Measurements from ENCODE around the gene ZNF597. TPM values are rescaled to one million over a fixed set of nuclear protein-coding genes. Genes with fewer than 3 reads are reported as not detected.

Gene ZNF597
- total and polyA plus RNA-seq, 2 donors, result 2.3 to 2.5 TPM

GRCh38 chr16:3388325-3388724, 55.0 kb downstream of the ZNF597 start:
- Histone ChIP-seq H3K4me1 (ENCODE audit: control insufficient read depth in 2 of 2, insufficient read depth in 2 of 2, low read length in 2 of 2) (no peaks in the 10 kb centered on the region), H3K9me3 (ENCODE audit: control insufficient read depth in 2 of 2, insufficient read depth in 1 of 2, low read length in 1 of 2) (peaks cover 33 to 45% of the 10 kb centered on the region in 2 donors), H3K27me3 (ENCODE audit: control insufficient read depth in 2 of 2, insufficient read depth in 1 of 2, low read length in 1 of 2) (no peaks in the 10 kb centered on the region), H3K27ac (ENCODE audit: low read depth in 1 of 2, low read length in 1 of 2) (no peak overlapping the region), H3K36me3 (ENCODE audit: control insufficient read depth in 2 of 2, insufficient read depth in 2 of 2, low read length in 1 of 2) (peaks cover 56 to 69% of the 10 kb centered on the region in 2 donors), H3K4me3 (ENCODE audit: low read length in 2 of 2) (no peak overlapping the region)
- DNase-seq (ENCODE audit: low read depth in 6 of 9, low spot score in 9 of 9), result no peak
- WGBS, result 99% methylated on average over 6 of the region's 6 CpGs

- H3K4me3 ChIP-seq (ENCODE audit: low read length in 2 of 2), result no peak overlapping the region
- WGBS, result 99% methylated on average over 10 of the region's 10 CpGs
- no peak overlapping the region for H3K27ac ChIP-seq (ENCODE audit: low read depth in 1 of 2, low read length in 1 of 2)
- H3K27me3 ChIP-seq (ENCODE audit: control insufficient read depth in 2 of 2, insufficient read depth in 1 of 2, low read length in 1 of 2), result no peaks in the 10 kb centered on the region
- DNase-seq (ENCODE audit: low read depth in 6 of 9, low spot score in 9 of 9), result no peak
- peaks cover 34 to 58% of the 10 kb centered on the region in 2 donors for H3K9me3 ChIP-seq (ENCODE audit: control insufficient read depth in 2 of 2, insufficient read depth in 1 of 2, low read length in 1 of 2)
- H3K36me3 ChIP-seq (ENCODE audit: control insufficient read depth in 2 of 2, insufficient read depth in 2 of 2, low read length in 1 of 2), result peaks cover 39 to 40% of the 10 kb centered on the region in 2 donors
- H3K4me1 ChIP-seq (ENCODE audit: control insufficient read depth in 2 of 2, insufficient read depth in 2 of 2, low read length in 2 of 2), result no peaks in the 10 kb centered on the region
Observed at GRCh38 chr16:3383045-3383448, 60.3 kb downstream of the ZNF597 start.

Other genes with a start within 250 kb of the ZNF597 start
- 8.6 TPM for gene ZNF200, start 208.3 kb downstream of the ZNF597 start, total RNA-seq
- gene ZNF200, start 208.3 kb downstream of the ZNF597 start, polyA plus RNA-seq, result 10.0 TPM
- gene MEFV, start 186.9 kb downstream of the ZNF597 start, total RNA-seq, result 0.52 TPM
- gene MEFV, start 186.9 kb downstream of the ZNF597 start, polyA plus RNA-seq, result 0.80 TPM
- 30.2 TPM for gene ZNF263, start 160.0 kb downstream of the ZNF597 start, total RNA-seq
- 26.3 TPM for gene ZNF263, start 160.0 kb downstream of the ZNF597 start, polyA plus RNA-seq
- 6.4 TPM for gene TIGD7, start 138.1 kb downstream of the ZNF597 start, total RNA-seq
- 9.8 TPM for gene TIGD7, start 138.1 kb downstream of the ZNF597 start, polyA plus RNA-seq
- 25.9 TPM for gene ZNF75A, start 138.0 kb downstream of the ZNF597 start, total RNA-seq
- 44.7 TPM for gene ZNF75A, start 138.0 kb downstream of the ZNF597 start, polyA plus RNA-seq
- 0.14 TPM for gene OR2C1, start 87.6 kb downstream of the ZNF597 start, total RNA-seq
- 0.21 TPM for gene OR2C1, start 87.6 kb downstream of the ZNF597 start, polyA plus RNA-seq
- 19.7 TPM for gene ZSCAN32, start 42.5 kb downstream of the ZNF597 start, total RNA-seq
- 16.3 TPM for gene ZSCAN32, start 42.5 kb downstream of the ZNF597 start, polyA plus RNA-seq
- gene ZNF174, start 42.3 kb downstream of the ZNF597 start, total RNA-seq, result 9.0 TPM
- gene ZNF174, start 42.3 kb downstream of the ZNF597 start, polyA plus RNA-seq, result 7.0 TPM
- gene NAA60, start 176 bp upstream of the ZNF597 start, total RNA-seq, result 8.6 TPM
- 36.0 TPM for gene NAA60, start 176 bp upstream of the ZNF597 start, polyA plus RNA-seq
- gene C16orf90, start 52.0 kb upstream of the ZNF597 start, total RNA-seq, result not detected
- not detected for gene C16orf90, start 52.0 kb upstream of the ZNF597 start, polyA plus RNA-seq
- gene CLUAP1, start 57.5 kb upstream of the ZNF597 start, total RNA-seq, result 18.4 TPM
- 17.8 TPM for gene CLUAP1, start 57.5 kb upstream of the ZNF597 start, polyA plus RNA-seq
- gene NLRC3, start 133.9 kb upstream of the ZNF597 start, total RNA-seq, result 18.8 TPM
- gene NLRC3, start 133.9 kb upstream of the ZNF597 start, polyA plus RNA-seq, result 11.9 TPM
- 2.0 TPM for gene SLX4, start 168.1 kb upstream of the ZNF597 start, total RNA-seq
- 2.9 TPM for gene SLX4, start 168.1 kb upstream of the ZNF597 start, polyA plus RNA-seq
- 15.8 TPM for gene DNASE1, start 211.2 kb upstream of the ZNF597 start, total RNA-seq
- 18.8 TPM for gene DNASE1, start 211.2 kb upstream of the ZNF597 start, polyA plus RNA-seq

Measured in thymus (tissue), 11 donors.